CD4-positive, alpha-beta memory T cell (primary cell): Measurements from ENCODE around the gene CAP1. TPM values are rescaled to one million over a fixed set of nuclear protein-coding genes. Genes with fewer than 3 reads are reported as not detected.

Experiments
- CTCF ChIA-PET: fragments of 350-600 bp; sonication (Branson Sonifier 250); formaldehyde crosslinking; loops from one replicate; lab custom pipeline; 2021; ENCODE audit warnings: inconsistent platforms; ENCODE audit not compliant: partially characterized antibody; lab: Charles Lee
- POLR2A ChIA-PET: fragments of 350-600 bp; sonication (Branson Sonifier 250); formaldehyde crosslinking; loops from one replicate; lab custom pipeline; 2021; ENCODE audit not compliant: partially characterized antibody; lab: Charles Lee
- DNase-seq, 5 donors: peaks; one replicate each; pipeline versions ENCODE4 v3.0.0 to v3.0.0-alpha.2; 2020 to 2022; ENCODE audit warnings: mixed read lengths in 1 of 5
- H3K27ac ChIP-seq: one replicate; pipeline ENCODE4 v1.7.0; 2013; ENCODE audit warnings: low read depth, low read length
- H3K27me3 ChIP-seq: 2 replicates; pipeline ENCODE4 v1.7.0; 2013; ENCODE audit warnings: mild to moderate bottlenecking, low read length, moderate library complexity; ENCODE audit not compliant: insufficient read depth
- H3K36me3 ChIP-seq: 2 replicates; pipeline ENCODE4 v1.7.0; 2013; ENCODE audit warnings: mild to moderate bottlenecking, low read length, moderate library complexity; ENCODE audit not compliant: insufficient read depth
- H3K4me1 ChIP-seq: 2 replicates; pipeline ENCODE4 v1.7.0; 2013; ENCODE audit warnings: mild to moderate bottlenecking, low read length, moderate library complexity; ENCODE audit not compliant: insufficient read depth
- H3K4me3 ChIP-seq, 2 donors: one replicate each; pipeline ENCODE4 v1.7.0; 2013; ENCODE audit warnings: low read length in 2 of 2, mild to moderate bottlenecking in 1 of 2
- H3K9me3 ChIP-seq, 2 donors: one replicate each; pipeline ENCODE4 v1.7.0; 2013; ENCODE audit warnings: low read length in 2 of 2, control low read depth in 1 of 2; ENCODE audit not compliant: control insufficient read depth in 1 of 2
- H3K27ac Mint-ChIP-seq, 7 donors: one replicate each; pipeline ENCODE4 v1.8.0; 2020 to 2021; ENCODE audit warnings: mixed read lengths in 7 of 7, mild to moderate bottlenecking in 6 of 7, inconsistent platforms in 3 of 7, moderate library complexity in 3 of 7
- H3K27me3 Mint-ChIP-seq, 2 donors: one replicate each; pipeline ENCODE4 v1.8.0; 2020 to 2021; ENCODE audit warnings: mixed read lengths in 2 of 2
- H3K36me3 Mint-ChIP-seq, 2 donors: one replicate each; pipeline ENCODE4 v1.8.0; 2020 to 2021; ENCODE audit warnings: mixed read lengths in 2 of 2, inconsistent platforms in 1 of 2, mild to moderate bottlenecking in 1 of 2
- H3K4me1 Mint-ChIP-seq, 4 donors: one replicate each; pipeline ENCODE4 v1.8.0; 2020 to 2021; ENCODE audit warnings: mixed read lengths in 4 of 4, mild to moderate bottlenecking in 1 of 4
- H3K4me3 Mint-ChIP-seq, 8 donors: one replicate each; pipeline ENCODE4 v1.8.0; 2020 to 2021; ENCODE audit warnings: mixed read lengths in 8 of 8, mild to moderate bottlenecking in 7 of 8, moderate library complexity in 6 of 8, inconsistent platforms in 3 of 8
- H3K9me3 Mint-ChIP-seq, 8 donors: one replicate each; pipeline ENCODE4 v1.8.0; 2020 to 2021; ENCODE audit warnings: mixed read lengths in 8 of 8, mild to moderate bottlenecking in 5 of 8, inconsistent platforms in 3 of 8, moderate library complexity in 1 of 8
- intact Hi-C: fragments of 100-400 bp; cut with micrococcal nuclease; formaldehyde crosslinking; loops from one replicate; pipeline ENCODE4 v1.15.1; 2023
- polyA plus RNA-seq, 2 donors: library from polyadenylated mRNA; unstranded; fragments of 300-500 nt; fragmentation: Illumina TruSeq; gene quantifications; one replicate each; pipeline ENCODE4 v1.2.3, GENCODE V29; 2021
- total RNA-seq, 2 experiments: library from RNA; stranded (reverse); gene quantifications; one replicate each; pipeline ENCODE4 v1.2.3, GENCODE V29; 2021

Gene CAP1
- total and polyA plus RNA-seq, 4 experiments from 2014 or later = 285 to 725 (median 467) TPM

GRCh38 chr1:40017951-40018575 is 22.5 kb upstream of the CAP1 start:
- Histone ChIP-seq H3K27me3 (no peaks in the 10 kb centered on the region), H3K4me1 (peaks cover 23% of the 10 kb centered on the region), H3K4me3 (no peak overlapping the region), H3K9me3 (no peaks in the 10 kb centered on the region), H3K36me3 (no peaks in the 10 kb centered on the region), H3K27ac (no peak overlapping the region)
- Mint-ChIP-seq H3K4me1 (peaks cover 11 to 27% (median 14%) of the 10 kb centered on the region in 4 donors), H3K27ac (no peak overlapping the region), H3K9me3 (peaks cover 0 to 5% (median 3%) of the 10 kb centered on the region in 8 donors), H3K36me3 (no peaks in the 10 kb centered on the region), H3K27me3 (peaks cover 0 to 3% of the 10 kb centered on the region in 2 donors), H3K4me3 (no peak overlapping the region)
- CTCF ChIA-PET = interaction anchor here (1.2 kb wide), 1 partner anchor 20 kb away, joined by 3 read pairs; no protein-coding TSS in a partner anchor
- no peak for DNase-seq
- POLR2A ChIA-PET = no interaction called here
- intact Hi-C loops = no loop called here

GRCh38 chr1:40020447-40021085 is 20.0 kb upstream of the CAP1 start:
- peaks cover 0 to 16% (median 7%) of the 10 kb centered on the region in 8 donors for H3K9me3 Mint-ChIP-seq
- Histone ChIP-seq H3K36me3 (no peaks in the 10 kb centered on the region), H3K27me3 (no peaks in the 10 kb centered on the region), H3K9me3 (no peaks in the 10 kb centered on the region), H3K27ac (no peak overlapping the region), H3K4me1 (peaks cover 1% of the 10 kb centered on the region), H3K4me3 (no peak overlapping the region)
- no peak overlapping the region for H3K27ac Mint-ChIP-seq
- ChIA-PET POLR2A (no interaction called here), CTCF (interaction anchor here (1.2 kb wide), 1 partner anchor 12 kb away, joined by 4 read pairs; no protein-coding TSS in a partner anchor)
- intact Hi-C loops = no loop called here
- peaks cover 1 to 6% of the 10 kb centered on the region in 2 donors for H3K36me3 Mint-ChIP-seq
- no peak for DNase-seq
- H3K4me3 Mint-ChIP-seq = no peak overlapping the region
- H3K27me3 Mint-ChIP-seq = peaks cover 0 to 6% of the 10 kb centered on the region in 2 donors
- peaks cover 0 to 2% (median 0%) of the 10 kb centered on the region in 4 donors for H3K4me1 Mint-ChIP-seq

GRCh38 chr1:40023379-40023944 is 17.1 kb upstream of the CAP1 start:
- no peaks in the 10 kb centered on the region for H3K36me3 ChIP-seq
- H3K27ac ChIP-seq = no peak overlapping the region
- ChIA-PET CTCF (interaction anchor here (0.8 to 1.4 kb wide), 3 partner anchors 15 to 104 kb away, joined by 3 to 4 read pairs (median 3); no protein-coding TSS in a partner anchor), POLR2A (no interaction called here)
- no peaks in the 10 kb centered on the region for H3K27me3 ChIP-seq
- intact Hi-C loops = no loop called here
- Mint-ChIP-seq H3K4me1 (peaks cover 0 to 2% (median 0%) of the 10 kb centered on the region in 4 donors), H3K4me3 (no peak overlapping the region), H3K27me3 (peaks cover 0 to 6% of the 10 kb centered on the region in 2 donors), H3K27ac (no peak overlapping the region), H3K9me3 (peaks cover 0 to 16% (median 7%) of the 10 kb centered on the region in 8 donors), H3K36me3 (peaks cover 1 to 6% of the 10 kb centered on the region in 2 donors)
- no peak overlapping the region for H3K4me3 ChIP-seq
- H3K9me3 ChIP-seq = no peaks in the 10 kb centered on the region
- DNase-seq = no peak
- H3K4me1 ChIP-seq = no peaks in the 10 kb centered on the region

- Histone ChIP-seq H3K4me1 (peaks cover 4% of the 10 kb centered on the region), H3K4me3 (no peak overlapping the region), H3K27me3 (no peaks in the 10 kb centered on the region), H3K27ac (no peak overlapping the region), H3K9me3 (no peaks in the 10 kb centered on the region), H3K36me3 (no peaks in the 10 kb centered on the region)
- H3K4me3 Mint-ChIP-seq = no peak overlapping the region
- peaks cover 3 to 4% (median 4%) of the 10 kb centered on the region in 4 donors for H3K4me1 Mint-ChIP-seq
- peaks cover 1 to 6% of the 10 kb centered on the region in 2 donors for H3K36me3 Mint-ChIP-seq
- H3K27me3 Mint-ChIP-seq = peaks cover 0 to 6% of the 10 kb centered on the region in 2 donors
- POLR2A ChIA-PET = interaction anchor here (0.6 to 1.2 kb wide), 3 partner anchors 11 to 145 kb away, joined by 3 to 4 read pairs (median 3); partner anchors contain the start of gene CAP1
- intact Hi-C loops = no loop called here
- no peak overlapping the region for H3K27ac Mint-ChIP-seq
- peaks cover 0 to 12% (median 7%) of the 10 kb centered on the region in 8 donors for H3K9me3 Mint-ChIP-seq
- DNase-seq = no peak
- CTCF ChIA-PET = interaction anchor here (1.4 to 1.5 kb wide), 2 partner anchors 14 to 51 kb away, joined by 4 read pairs; no protein-coding TSS in a partner anchor
These were observed 15.9 kb upstream of the CAP1 start for GRCh38 chr1:40024671-40025070.

GRCh38 chr1:40027647-40028046 is 12.9 kb upstream of the CAP1 start:
- Mint-ChIP-seq H3K27ac (no peak overlapping the region), H3K4me3 (no peak overlapping the region), H3K27me3 (peaks cover 0 to 3% of the 10 kb centered on the region in 2 donors), H3K9me3 (peaks cover 0 to 12% (median 7%) of the 10 kb centered on the region in 8 donors), H3K4me1 (peaks cover 8 to 22% (median 18%) of the 10 kb centered on the region in 4 donors), H3K36me3 (peaks cover 1 to 6% of the 10 kb centered on the region in 2 donors)
- H3K36me3 ChIP-seq = no peaks in the 10 kb centered on the region
- intact Hi-C loops = no loop called here
- H3K27me3 ChIP-seq = no peaks in the 10 kb centered on the region
- ChIA-PET POLR2A (no interaction called here), CTCF (interaction anchor here (0.9 to 8.5 kb wide), 3 partner anchors 54 to 108 kb away, joined by 3 to 107 read pairs (median 4); no protein-coding TSS in a partner anchor)
- H3K9me3 ChIP-seq = no peaks in the 10 kb centered on the region
- peaks cover 15% of the 10 kb centered on the region for H3K4me1 ChIP-seq
- DNase-seq = no peak
- no peak overlapping the region for H3K27ac ChIP-seq
- H3K4me3 ChIP-seq = no peak overlapping the region

- H3K4me1 ChIP-seq = peaks cover 26% of the 10 kb centered on the region
- Mint-ChIP-seq H3K4me3 (peak overlapping the region in 1 of 8 donors; percentile 66), H3K27me3 (no peaks in the 10 kb centered on the region), H3K27ac (peak overlapping the region in 5 of 7 donors; percentile 55 to 81 (median 60)), H3K36me3 (peaks cover 0 to 3% of the 10 kb centered on the region in 2 donors), H3K9me3 (no peaks in the 10 kb centered on the region), H3K4me1 (peaks cover 19 to 38% (median 31%) of the 10 kb centered on the region in 4 donors)
- ChIA-PET CTCF (interaction anchor here (1.3 to 8.5 kb wide), 3 partner anchors 10 to 110 kb away, joined by 3 to 107 read pairs (median 3); no protein-coding TSS in a partner anchor), POLR2A (interaction anchor here (0.5 to 1.1 kb wide), 3 partner anchors 9 to 125 kb away, joined by 3 to 5 read pairs (median 4); partner anchors contain the start of gene CAP1)
- H3K27me3 ChIP-seq = no peaks in the 10 kb centered on the region
- no peaks in the 10 kb centered on the region for H3K9me3 ChIP-seq
- H3K27ac ChIP-seq = no peak overlapping the region
- no peak overlapping the region for H3K4me3 ChIP-seq
- H3K36me3 ChIP-seq = no peaks in the 10 kb centered on the region
- no peak for DNase-seq
- intact Hi-C loops = no loop called here
These were observed 10.9 kb upstream of the CAP1 start for GRCh38 chr1:40029608-40030007.
